Psoas muscle (tissue), 8 donors: ENCODE results near the gene RNF7. TPM values are rescaled to one million over a fixed set of nuclear protein-coding genes. Genes with fewer than 3 reads are reported as not detected.

ENCODE experiments used
- ATAC-seq, 4 donors: fragments of 200-7000 bp; cut with Tn5 transposase; one replicate each; pipeline ENCODE4 v1.9.1; 2020; ENCODE audit warnings: moderate library complexity in 3 of 4, mild to moderate bottlenecking in 2 of 4
- DNase-seq, 2 donors: peaks; one replicate each; pipeline ENCODE4 v3.0.0-alpha.2; 2020
- H3K27ac ChIP-seq: fragments of 200-600 bp; one replicate; pipeline ENCODE4 v1.8.0; 2022
- H3K27me3 ChIP-seq, 3 donors: fragments of 200-600 bp in 1 of 3; one replicate each; pipeline versions ENCODE4 v1.6.1 to v1.8.0; 2013 to 2022; ENCODE audit warnings: low read length in 2 of 3, mild to moderate bottlenecking in 2 of 3, moderate library complexity in 1 of 3; ENCODE audit not compliant: insufficient read depth in 3 of 3
- H3K36me3 ChIP-seq, 2 donors: fragments of 200-600 bp in 1 of 2; one replicate each; pipeline versions ENCODE4 v1.6.1 to v1.8.0; 2013 to 2022; ENCODE audit warnings: low read depth in 1 of 2, mild to moderate bottlenecking in 1 of 2, moderate library complexity in 1 of 2; ENCODE audit not compliant: insufficient read depth in 1 of 2
- H3K4me1 ChIP-seq: fragments of 200-600 bp; one replicate; pipeline ENCODE4 v1.8.0; 2022
- H3K4me3 ChIP-seq: fragments of 200-600 bp; one replicate; pipeline ENCODE4 v1.8.0; 2022; ENCODE audit warnings: mild to moderate bottlenecking
- H3K9me3 ChIP-seq: fragments of 200-600 bp; one replicate; pipeline ENCODE4 v1.8.0; 2022
- WGBS, 3 donors: extraction: QIAGEN DNeasy Blood & Tissue Kit; methylation state at CpG; one replicate each; pipeline versions ENCODE4 v1.1.6 to v1.1.7; 2013; 5-methylcytosine and 5-hydroxymethylcytosine counted together
- intact Hi-C, 2 donors: fragments of 100-400 bp; cut with DNase I; formaldehyde crosslinking; loops; one replicate each; pipeline versions ENCODE4 v1.11.0 to v1.14.2; 2022
- polyA plus RNA-seq, 3 donors: library from polyadenylated mRNA; stranded (reverse); fragments of 200-250 nt; gene quantifications; one replicate each; pipeline ENCODE4 v1.2.3, GENCODE V29; 2013
- total RNA-seq, 4 donors: library from RNA; stranded (reverse); fragmentation: NEBNext Ultra II Directional in 2 of 4; extraction: Animal tissue kit (Norgen Biotek cat#: 25700) in 2 of 4; gene quantifications; one replicate each; pipeline versions ENCODE4 v1.2.1 to v1.2.4, GENCODE V29; 2021 to 2023
- TF ChIP-seq, protein P1 (sequence below): fragments of 200-600 bp; IDR thresholded peaks from one replicate; pipeline ENCODE4 v1.8.0; 2022; ENCODE audit warnings: antibody characterized with exemption
- donor health status: healthy with polysubstance abuse.
- donor health status: DM: no; HTN: no; CAD: no; lungs with moderate emphysema.
- donor health status: Bipolar disorder and iron deficiency.
- donor health status: healthy.
- donor health status: DM: yes; HTN: yes; CAD: no.
- donor health status: DM: no; HTN: no; CAD: no.
- donor health status: DM: no; HTN: no; CAD: no.
- donor health status: DM: yes; HTN: yes; CAD: no.

RNF7 gene
- total and polyA plus RNA-seq, 7 donors = 87.1 to 191 (median 113) TPM

GRCh38 chr3:141764045-141764444 is 25.9 kb downstream of the RNF7 start:
- Histone ChIP-seq H3K27me3 (no peaks in the 10 kb centered on the region), H3K4me1 (no peaks in the 10 kb centered on the region), H3K9me3 (no peaks in the 10 kb centered on the region), H3K27ac (no peak overlapping the region), H3K36me3 (no peaks in the 10 kb centered on the region), H3K4me3 (no peak overlapping the region)
- TF ChIP-seq, protein P1, sequence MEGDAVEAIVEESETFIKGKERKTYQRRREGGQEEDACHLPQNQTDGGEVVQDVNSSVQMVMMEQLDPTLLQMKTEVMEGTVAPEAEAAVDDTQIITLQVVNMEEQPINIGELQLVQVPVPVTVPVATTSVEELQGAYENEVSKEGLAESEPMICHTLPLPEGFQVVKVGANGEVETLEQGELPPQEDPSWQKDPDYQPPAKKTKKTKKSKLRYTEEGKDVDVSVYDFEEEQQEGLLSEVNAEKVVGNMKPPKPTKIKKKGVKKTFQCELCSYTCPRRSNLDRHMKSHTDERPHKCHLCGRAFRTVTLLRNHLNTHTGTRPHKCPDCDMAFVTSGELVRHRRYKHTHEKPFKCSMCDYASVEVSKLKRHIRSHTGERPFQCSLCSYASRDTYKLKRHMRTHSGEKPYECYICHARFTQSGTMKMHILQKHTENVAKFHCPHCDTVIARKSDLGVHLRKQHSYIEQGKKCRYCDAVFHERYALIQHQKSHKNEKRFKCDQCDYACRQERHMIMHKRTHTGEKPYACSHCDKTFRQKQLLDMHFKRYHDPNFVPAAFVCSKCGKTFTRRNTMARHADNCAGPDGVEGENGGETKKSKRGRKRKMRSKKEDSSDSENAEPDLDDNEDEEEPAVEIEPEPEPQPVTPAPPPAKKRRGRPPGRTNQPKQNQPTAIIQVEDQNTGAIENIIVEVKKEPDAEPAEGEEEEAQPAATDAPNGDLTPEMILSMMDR = no peak
- no peak for DNase-seq
- no peak for ATAC-seq
- 92 to 97% (median 93%) methylated on average over 2 of the region's 2 CpGs for WGBS, 3 donors
- intact Hi-C loops = no loop called here

GRCh38 chr3:141764465-141764864 is 26.4 kb downstream of the RNF7 start:
- intact Hi-C loops = no loop called here
- H3K27me3 ChIP-seq = no peaks in the 10 kb centered on the region
- H3K36me3 ChIP-seq = no peaks in the 10 kb centered on the region
- H3K9me3 ChIP-seq = no peaks in the 10 kb centered on the region
- H3K4me3 ChIP-seq = no peak overlapping the region
- TF ChIP-seq, protein P1 = no peak
- no peaks in the 10 kb centered on the region for H3K4me1 ChIP-seq
- DNase-seq (no peak), ATAC-seq (no peak)
- WGBS, 3 donors = 89 to 92% (median 91%) methylated on average over 1 of the region's 1 CpG
- H3K27ac ChIP-seq = no peak overlapping the region

DNA sequence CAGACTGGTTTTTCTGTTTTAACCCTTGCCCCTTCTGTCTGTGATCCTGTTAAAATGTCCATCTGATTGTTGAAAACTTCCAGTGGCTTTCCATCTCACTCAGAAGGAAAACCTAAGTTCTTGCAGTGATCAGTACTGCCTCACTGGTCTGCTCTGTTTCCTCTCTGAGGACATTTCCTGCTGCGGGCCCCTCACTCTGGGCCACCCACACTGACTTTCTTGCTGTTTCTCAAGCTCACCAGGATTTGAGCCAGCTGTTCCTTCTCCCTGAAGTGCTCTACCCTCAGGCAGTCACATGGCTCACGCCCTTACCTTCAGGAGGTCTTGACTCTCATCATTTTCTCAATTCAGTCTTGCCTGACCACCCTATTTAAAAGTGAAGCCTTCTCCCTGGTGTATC is 26.9 kb downstream of the RNF7 start:
- 73 to 87% (median 84%) methylated on average over 2 of the region's 2 CpGs for WGBS, 3 donors
- ATAC-seq = no peak
- intact Hi-C loops = no loop called here
- Histone ChIP-seq H3K4me1 (no peaks in the 10 kb centered on the region), H3K36me3 (no peaks in the 10 kb centered on the region), H3K9me3 (no peaks in the 10 kb centered on the region), H3K4me3 (no peak overlapping the region), H3K27me3 (no peaks in the 10 kb centered on the region), H3K27ac (no peak overlapping the region)
- DNase-seq = no peak
- TF ChIP-seq, protein P1 = no peak

GRCh38 chr3:141767066-141767465 is 29.0 kb downstream of the RNF7 start:
- H3K36me3 ChIP-seq = no peaks in the 10 kb centered on the region
- intact Hi-C loops = no loop called here
- ATAC-seq = no peak
- H3K4me3 ChIP-seq = no peak overlapping the region
- H3K27me3 ChIP-seq = peaks cover 0 to 3% (median 0%) of the 10 kb centered on the region in 3 donors
- H3K27ac ChIP-seq = no peak overlapping the region
- no peaks in the 10 kb centered on the region for H3K4me1 ChIP-seq
- TF ChIP-seq, protein P1 = no peak
- WGBS, 3 donors = 84 to 96% (median 88%) methylated on average over 2 of the region's 2 CpGs
- H3K9me3 ChIP-seq = no peaks in the 10 kb centered on the region
- DNase-seq = no peak

DNA sequence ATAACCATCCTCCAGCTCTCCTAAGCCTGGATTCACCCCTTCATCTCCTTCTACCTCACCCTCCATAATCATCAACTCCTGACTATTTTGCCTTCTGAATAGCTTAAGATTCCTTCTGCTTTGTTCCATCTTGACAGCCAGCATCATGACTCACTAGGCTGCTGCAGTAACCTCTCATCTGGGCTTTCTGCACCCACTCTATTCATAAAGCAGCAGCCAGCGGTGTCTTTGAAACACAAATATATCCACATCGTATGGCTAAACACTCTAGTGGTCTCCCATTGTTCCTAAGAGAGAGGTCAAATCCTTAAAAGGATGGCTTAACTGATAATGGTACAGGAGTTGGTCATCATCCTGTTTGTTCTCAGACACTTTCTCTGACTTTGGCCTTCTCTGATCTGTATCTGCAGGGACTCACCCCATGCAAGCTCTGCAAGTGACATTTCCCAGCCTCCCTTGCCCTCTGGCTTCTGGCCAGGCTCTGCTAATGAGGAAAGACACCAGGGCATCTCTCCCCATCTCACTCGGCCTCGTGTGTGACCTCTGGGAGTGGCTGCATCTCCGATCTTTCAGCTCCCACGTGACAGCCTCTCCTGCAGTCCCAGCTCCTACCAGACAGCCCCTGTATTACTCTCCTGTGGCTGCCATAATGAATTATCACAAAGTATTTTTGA is 31.3 kb downstream of the RNF7 start:
- Histone ChIP-seq H3K36me3 (no peaks in the 10 kb centered on the region), H3K4me3 (no peak overlapping the region), H3K9me3 (no peaks in the 10 kb centered on the region), H3K27ac (no peak overlapping the region), H3K27me3 (peaks cover 0 to 3% (median 0%) of the 10 kb centered on the region in 3 donors), H3K4me1 (no peaks in the 10 kb centered on the region)
- intact Hi-C loops = no loop called here
- DNase-seq = no peak
- TF ChIP-seq, protein P1 = no peak
- 49 to 70% (median 51%) methylated on average over 6 of the region's 6 CpGs for WGBS, 3 donors
- no peak for ATAC-seq
